COLO668 (cell line): ENCODE results near the gene TMEM270.

Source experiments
- DNase-seq: peaks from one replicate; lab custom pipeline; 2025; ENCODE audit not compliant: unreplicated experiment; lab: John Stamatoyannopoulos, UW

TMEM270 gene

DNA sequence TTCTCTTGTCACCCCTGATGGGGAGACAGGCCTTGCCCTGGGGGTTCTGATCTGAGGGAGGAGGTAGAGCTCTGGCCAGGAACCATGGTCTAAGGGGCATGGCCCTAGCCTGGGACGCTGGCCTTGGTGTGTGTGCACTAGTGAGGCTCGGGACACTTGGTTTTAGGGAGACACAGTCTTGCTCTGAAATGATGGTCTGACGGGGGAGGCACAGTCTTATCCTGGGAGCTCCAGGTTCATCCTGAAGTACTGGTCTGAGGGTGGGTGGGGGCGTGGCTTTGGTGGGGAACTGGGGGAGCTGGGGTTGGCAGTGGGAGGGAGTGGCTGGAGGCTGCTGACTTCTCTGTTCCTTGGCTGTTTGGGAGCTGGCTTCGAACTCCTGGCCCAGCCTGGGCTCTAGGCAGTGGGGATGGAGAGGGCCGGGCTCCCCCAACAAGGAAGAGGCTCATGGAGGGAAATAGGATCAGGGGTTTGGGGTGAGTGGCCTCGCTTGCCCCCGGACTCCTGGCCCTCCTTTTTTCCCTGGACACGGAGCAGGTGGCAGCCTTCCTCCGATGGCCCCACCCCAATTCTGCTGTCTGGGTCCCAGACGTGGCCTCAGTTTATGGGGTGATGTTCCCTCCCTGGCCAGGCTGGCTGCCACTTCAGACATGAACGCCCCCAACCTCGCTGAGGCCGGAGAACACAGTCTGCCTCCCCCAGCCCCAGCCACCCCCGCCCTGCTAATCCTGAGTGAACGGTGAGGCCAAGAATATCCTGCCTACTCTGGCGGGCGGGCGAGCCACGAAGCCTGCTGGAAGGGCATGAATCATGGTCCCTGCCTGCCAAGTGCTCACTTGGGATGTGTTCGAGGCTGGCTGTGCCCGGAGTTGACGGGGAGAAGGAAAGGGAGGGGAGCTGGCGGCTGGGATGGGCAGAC is 43.5 kb downstream of the TMEM270 start:
- no peak for DNase-seq

DNA sequence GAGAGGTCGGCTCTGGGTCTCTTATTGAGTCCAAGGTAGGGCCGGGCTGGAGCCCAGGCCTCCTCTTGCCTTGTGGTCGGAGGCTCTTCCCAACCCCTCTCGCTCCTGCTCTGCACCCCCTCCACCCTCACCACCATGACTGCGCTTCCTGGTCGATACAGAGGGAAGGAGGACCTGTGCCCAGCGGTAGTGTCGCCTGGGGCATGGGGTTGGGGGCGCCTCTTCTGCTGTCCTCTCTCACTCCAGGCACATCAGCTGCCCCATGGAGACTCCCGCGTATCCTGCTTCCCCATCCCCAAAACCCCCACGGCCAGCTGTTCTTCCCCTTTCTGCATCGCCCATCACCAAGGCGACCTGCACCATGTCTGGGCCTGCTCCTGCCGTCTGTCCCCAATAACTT is 44.4 kb downstream of the TMEM270 start:
- DNase-seq: no peak

DNA sequence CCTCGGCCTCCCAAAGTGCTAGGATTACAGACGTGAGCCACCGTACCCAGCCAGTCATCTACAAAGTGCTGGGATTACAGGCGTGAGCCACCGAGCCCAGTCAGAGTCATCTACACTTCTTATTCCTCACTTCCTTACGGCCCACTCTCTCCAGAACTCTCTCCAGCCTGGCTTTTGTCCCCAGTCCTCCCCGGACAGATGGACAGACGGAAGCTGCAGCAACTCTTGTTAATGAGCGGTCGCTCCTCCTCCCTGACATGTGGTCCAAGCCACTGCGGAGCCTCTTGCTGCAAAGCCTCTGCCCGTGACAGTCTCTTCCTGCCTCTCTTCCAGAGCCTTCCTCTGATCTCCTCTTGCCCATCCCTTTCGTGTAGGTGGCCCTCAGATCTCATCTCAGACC is 45.9 kb downstream of the TMEM270 start:
- no peak for DNase-seq

DNA sequence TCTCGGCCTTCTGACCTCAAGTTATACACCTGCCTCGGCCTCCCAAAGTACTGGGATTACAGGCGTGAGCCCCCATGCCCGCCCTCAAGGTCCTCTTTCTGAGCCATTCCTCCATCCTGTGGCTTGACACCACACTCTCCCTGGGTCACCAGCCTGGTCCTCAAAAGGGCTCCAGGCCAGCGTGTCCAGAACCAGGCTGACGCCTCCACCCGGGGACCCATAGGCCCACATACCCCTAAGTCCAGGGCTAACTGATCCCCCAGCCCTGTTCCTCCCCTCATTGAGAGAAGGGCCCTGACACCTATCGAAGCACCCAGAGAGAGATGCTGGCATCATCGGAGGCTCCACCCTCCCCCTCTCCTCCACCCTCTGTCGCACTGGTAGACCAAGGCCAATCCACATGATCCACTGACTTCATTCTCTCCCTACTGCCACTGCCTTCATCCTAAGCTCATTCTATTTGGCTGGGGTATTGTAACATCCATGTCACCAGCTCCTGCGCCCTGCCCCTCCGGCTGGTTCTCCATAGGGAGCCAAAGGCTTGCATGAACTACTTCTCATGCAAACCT is 46.7 kb downstream of the TMEM270 start:
- no peak for DNase-seq

DNA sequence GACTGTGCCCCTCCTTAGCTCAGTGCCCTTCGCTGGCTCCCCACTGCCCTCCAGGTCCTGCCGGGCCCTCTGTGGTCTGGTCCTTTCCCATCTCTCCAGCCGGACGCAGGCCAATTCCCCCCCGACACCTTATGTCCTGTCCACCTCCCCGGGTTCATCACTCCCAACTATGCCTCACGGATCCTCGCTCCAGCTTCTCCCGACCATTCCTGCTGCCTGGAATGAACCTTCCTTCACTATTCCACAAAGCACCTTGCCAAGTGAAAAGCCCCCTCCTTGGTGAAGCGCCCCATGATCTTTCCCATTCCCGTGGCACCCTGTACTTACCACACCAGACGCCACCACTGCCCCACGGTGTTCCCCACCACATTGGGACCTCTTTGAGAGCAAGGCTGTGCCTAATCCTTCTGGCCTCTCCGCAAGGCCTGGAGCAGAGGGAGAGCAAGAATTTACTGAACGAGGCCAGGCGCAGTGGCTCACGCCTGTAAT is 47.2 kb downstream of the TMEM270 start:
- DNase-seq: no peak

DNA sequence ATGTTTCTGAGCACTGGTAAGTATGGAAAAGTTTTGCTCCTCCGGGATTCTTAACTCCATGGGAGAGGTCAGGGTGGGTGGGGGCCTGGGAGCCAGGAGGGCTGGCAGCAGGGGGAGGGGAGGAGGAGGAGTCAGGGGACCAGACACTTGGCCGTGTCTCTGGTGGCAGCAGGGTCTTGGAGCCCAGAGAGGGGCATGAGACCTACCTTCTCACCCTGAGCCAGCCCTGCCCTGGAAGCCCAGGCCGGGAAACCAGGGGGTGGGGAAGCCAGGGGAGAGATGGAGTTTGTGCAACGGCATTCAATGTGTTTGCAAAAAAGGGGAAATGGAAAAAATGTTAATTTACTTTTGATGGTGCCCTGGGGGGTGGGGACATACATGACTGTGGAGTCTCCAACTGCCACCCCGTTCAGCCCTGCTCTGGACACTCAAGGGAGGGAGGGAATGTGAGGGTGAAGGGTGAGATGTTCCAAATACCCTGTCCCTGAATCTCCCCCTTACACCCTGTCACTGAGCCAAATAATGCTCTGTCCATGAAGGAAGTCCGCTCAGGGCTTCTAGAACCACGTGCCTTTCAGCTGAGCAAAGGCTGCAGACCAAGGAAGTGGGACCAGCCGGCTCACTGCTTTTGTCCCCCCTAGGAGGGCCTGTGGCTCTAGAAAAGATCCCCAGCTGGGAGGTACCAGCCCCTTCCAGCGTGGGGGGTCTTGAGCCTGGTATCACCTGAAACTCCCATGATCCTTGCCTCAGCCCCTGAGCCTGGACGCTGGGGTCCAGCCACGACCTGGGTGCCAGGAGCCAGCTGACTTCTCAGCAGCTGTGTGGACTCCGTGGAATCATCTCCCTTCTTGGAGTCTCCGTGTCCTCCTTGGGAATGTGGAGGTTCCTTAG is 48.3 kb downstream of the TMEM270 start:
- no peak for DNase-seq

DNA sequence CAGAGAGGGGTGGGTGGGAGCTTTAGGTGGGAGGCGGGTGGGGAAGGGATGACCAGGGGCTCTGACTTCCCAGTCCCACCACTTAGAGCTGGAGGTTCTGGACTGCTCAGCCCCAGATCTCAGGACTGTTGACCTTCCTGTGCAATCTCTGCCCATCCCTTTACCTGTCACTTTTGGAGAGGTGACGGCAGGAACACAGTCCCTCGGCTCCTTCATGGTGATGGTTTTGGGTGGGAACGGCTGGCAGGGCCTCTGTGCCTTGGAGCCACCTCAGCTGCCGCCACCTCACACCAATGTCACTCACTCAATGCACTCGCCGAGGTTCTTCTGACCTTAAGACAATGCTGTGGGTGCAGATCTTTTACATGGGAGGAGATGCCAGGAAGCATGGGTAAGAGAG is 49.0 kb downstream of the TMEM270 start:
- no peak for DNase-seq

DNA sequence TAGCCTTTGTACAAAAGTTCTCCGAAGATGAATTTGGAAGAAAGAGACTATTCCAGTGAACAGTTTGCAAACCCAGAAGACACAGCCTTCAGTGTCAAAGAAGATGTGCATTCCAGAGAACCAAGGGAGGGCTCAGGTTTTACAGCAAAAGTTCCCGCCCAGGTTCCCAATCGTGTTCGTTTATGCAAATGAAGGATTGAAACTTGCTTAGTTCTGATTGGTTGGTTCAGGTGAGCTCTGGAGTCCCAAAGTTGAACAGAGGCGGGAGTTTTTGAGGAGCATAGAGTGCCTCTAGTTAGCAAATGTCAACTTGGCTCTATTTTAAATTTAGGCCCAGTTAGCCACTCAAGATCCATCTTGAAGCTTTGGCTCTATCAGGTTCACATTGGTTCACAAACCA is 51.3 kb downstream of the TMEM270 start:
- DNase-seq: no peak
